ENCODE data around the gene KCNG3. TPM values are rescaled to one million over a fixed set of nuclear protein-coding genes. Genes with fewer than 3 reads are reported as not detected.

KCNG3 gene
- total RNA-seq, 2 experiments from 2014 or later, result 0.11 TPM; not detected in 1

DNA sequence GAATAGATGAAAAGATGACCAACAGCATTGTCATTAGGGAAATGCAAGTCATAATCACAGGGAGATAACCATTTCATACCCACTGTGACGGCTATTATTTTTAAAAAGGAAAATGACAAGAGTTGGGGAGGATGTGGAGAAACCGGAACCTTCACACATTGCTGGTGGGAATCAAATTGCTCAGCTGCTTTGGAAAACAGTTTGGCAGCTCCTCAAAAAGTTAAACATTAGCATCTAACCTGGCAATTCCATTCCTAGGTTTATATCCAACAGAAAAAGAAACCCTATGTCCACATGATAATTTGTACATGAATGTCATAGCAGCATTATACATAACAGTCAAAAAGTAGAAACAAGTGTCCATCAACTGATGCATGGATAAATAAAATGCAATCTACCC is 58.2 kb downstream of the KCNG3 start:
- no peaks in the 10 kb centered on the region for H3K36me3 Mint-ChIP-seq
- no peaks in the 10 kb centered on the region for H3K9me3 Mint-ChIP-seq
- peaks cover 10% of the 10 kb centered on the region for H3K27me3 Mint-ChIP-seq
- POLR2A ChIA-PET, result no interaction called here
- no peak overlapping the region for H3K4me3 Mint-ChIP-seq
- no peak overlapping the region for H3K27ac Mint-ChIP-seq
- no peak for ATAC-seq (ENCODE audit: low read depth)
- no peaks in the 10 kb centered on the region for H3K4me1 Mint-ChIP-seq
- no peak for DNase-seq

DNA sequence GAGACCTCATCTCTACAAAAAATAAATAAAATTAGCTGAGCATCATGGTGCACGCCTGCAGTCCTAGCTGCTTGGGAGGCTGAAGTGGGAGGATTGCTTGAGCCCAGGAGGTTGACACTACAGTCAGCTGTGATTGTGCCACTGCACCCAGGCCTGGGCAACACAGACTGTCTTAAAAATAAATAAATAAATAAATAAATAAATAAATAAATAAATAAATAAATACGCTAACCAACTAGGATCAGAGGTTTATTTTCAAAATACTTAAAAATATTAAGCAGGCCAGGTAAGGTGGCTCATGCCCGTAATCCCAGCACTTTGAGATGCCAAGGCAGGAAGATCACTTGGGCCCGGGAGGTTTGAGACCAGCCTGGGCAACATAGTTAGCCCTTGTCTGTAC is 63.6 kb downstream of the KCNG3 start:
- Mint-ChIP-seq H3K36me3 (no peaks in the 10 kb centered on the region), H3K27me3 (peaks cover 8% of the 10 kb centered on the region), H3K4me1 (no peaks in the 10 kb centered on the region), H3K4me3 (no peak overlapping the region), H3K9me3 (no peaks in the 10 kb centered on the region), H3K27ac (no peak overlapping the region)
- DNase-seq, result no peak
- POLR2A ChIA-PET, result no interaction called here
- no peak for ATAC-seq (ENCODE audit: low read depth)

DNA sequence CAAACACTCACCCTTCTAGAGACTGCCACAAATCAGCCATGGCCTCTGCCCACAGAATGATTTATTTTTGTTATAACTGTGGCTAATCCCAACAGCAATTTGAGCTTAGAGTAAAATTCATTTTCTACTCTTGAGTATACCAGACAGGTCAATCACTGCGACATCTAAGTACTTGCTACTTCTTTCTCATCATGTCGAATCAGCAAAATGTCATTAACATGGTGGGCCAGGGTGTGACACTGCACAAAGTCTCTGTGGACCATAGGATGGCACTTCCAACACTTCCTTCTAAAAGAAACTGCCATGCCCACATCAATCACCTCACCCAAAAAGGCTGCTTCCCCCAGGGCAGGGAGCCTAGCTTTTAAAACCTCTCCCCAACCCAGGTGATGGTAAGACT is 64.4 kb downstream of the KCNG3 start:
- no peaks in the 10 kb centered on the region for H3K36me3 Mint-ChIP-seq
- no peak overlapping the region for H3K4me3 Mint-ChIP-seq
- ATAC-seq (ENCODE audit: low read depth), result no peak
- DNase-seq, result no peak
- POLR2A ChIA-PET, result no interaction called here
- H3K4me1 Mint-ChIP-seq, result no peaks in the 10 kb centered on the region
- peaks cover 7% of the 10 kb centered on the region for H3K27me3 Mint-ChIP-seq
- H3K9me3 Mint-ChIP-seq, result no peaks in the 10 kb centered on the region
- no peak overlapping the region for H3K27ac Mint-ChIP-seq

DNA sequence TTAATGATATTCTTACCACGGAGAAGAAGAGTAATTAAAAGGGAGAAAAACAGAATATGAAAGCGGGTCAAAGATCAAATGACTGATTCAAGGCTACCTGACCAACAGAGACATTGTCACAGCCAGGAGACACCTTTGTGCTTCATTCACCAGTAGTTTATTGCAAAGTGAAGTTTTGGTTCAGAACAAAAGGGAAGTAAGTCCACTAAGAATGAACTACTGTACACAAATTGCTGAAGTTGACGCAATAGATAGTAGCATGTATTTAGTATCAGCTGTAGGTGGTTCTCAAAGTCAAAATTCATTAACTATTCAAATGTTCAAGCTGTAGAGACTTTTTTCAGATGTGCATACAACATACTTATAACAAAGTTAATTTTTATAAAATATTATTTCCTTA is 68.1 kb downstream of the KCNG3 start:
- Mint-ChIP-seq H3K27me3 (peaks cover 5% of the 10 kb centered on the region), H3K9me3 (no peaks in the 10 kb centered on the region), H3K4me3 (no peak overlapping the region), H3K27ac (no peak overlapping the region), H3K4me1 (peaks cover 2% of the 10 kb centered on the region), H3K36me3 (no peaks in the 10 kb centered on the region)
- ATAC-seq (ENCODE audit: low read depth), result no peak
- POLR2A ChIA-PET, result no interaction called here
- no peak for DNase-seq

DNA sequence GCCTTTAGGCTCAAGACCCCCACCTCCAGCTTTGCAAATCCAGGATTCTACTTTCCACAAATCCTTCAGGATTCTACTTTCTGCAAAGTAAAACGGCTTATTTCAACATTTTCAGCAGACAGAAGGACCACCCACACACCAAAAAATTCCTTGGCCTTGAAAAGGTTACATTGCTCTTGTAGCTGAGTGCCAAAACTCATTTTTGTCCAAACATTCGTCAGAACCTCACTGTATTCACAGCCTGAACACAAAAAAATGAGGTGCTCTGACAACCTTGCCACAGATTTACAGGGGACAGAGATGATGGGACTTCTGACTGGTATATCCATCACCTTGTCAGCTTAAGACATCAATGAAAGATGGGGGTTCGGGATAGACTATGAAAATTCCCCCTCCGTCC is 69.7 kb downstream of the KCNG3 start:
- no peak overlapping the region for H3K27ac Mint-ChIP-seq
- no peaks in the 10 kb centered on the region for H3K9me3 Mint-ChIP-seq
- H3K4me3 Mint-ChIP-seq, result no peak overlapping the region
- ATAC-seq (ENCODE audit: low read depth) (no peak), DNase-seq (no peak)
- H3K27me3 Mint-ChIP-seq, result peaks cover 5% of the 10 kb centered on the region
- H3K4me1 Mint-ChIP-seq, result peaks cover 2% of the 10 kb centered on the region
- no peaks in the 10 kb centered on the region for H3K36me3 Mint-ChIP-seq
- POLR2A ChIA-PET, result no interaction called here

DNA sequence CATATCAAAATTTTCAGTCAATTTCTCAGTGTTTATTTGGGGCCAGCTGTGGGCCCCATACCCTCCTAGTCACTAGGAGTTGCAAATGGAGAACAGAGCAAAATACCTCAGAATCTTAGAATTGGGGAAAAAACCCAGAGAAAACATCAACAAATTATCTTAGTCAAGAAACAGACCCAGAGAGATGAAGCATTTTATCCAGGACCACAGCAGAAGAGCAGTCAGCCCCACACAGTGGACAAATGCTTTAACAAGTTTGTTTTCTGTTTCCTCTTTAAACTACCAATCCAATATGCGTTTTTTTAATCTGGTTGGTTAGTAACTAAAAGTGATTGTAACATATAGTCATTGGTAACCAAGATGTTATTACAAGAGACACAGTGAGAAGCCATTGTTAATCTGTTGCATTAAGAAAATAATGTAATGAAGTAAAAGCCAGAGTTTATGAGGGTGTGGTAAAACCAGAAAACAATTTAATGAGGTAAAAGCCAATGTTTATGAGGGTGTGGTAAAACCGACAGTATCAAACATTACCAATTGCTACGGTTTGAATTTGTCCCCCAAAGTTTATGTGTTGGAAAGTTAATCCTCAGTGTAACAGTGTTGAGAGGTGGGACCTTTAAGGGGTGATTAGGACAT is 72.1 kb downstream of the KCNG3 start:
- H3K4me1 Mint-ChIP-seq, result peaks cover 2% of the 10 kb centered on the region
- DNase-seq (no peak), ATAC-seq (ENCODE audit: low read depth) (no peak)
- POLR2A ChIA-PET, result no interaction called here
- peaks cover 3% of the 10 kb centered on the region for H3K27me3 Mint-ChIP-seq
- H3K9me3 Mint-ChIP-seq, result no peaks in the 10 kb centered on the region
- H3K36me3 Mint-ChIP-seq, result no peaks in the 10 kb centered on the region
- H3K4me3 Mint-ChIP-seq, result no peak overlapping the region
- H3K27ac Mint-ChIP-seq, result no peak overlapping the region

DNA sequence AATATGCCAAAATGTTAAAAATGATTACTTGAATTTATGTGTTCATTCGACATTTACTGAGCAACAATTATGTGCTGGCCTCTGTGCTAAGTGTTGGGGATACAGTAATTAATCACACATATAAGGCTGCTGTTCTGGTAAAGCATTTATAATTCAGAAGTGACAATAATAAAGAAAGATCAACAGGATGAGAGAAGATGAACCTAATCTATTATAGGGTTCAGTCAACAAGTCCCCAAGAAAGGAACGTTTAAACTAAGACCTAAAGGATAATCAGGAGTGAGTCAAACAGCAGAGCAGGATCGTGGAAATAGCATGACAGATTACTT is 72.7 kb downstream of the KCNG3 start:
- POLR2A ChIA-PET, result no interaction called here
- ATAC-seq (ENCODE audit: low read depth), result no peak
- Mint-ChIP-seq H3K27me3 (peaks cover 3% of the 10 kb centered on the region), H3K27ac (no peak overlapping the region), H3K9me3 (peaks cover 1% of the 10 kb centered on the region), H3K36me3 (no peaks in the 10 kb centered on the region), H3K4me1 (peaks cover 2% of the 10 kb centered on the region), H3K4me3 (no peak overlapping the region)
- no peak for DNase-seq

DNA sequence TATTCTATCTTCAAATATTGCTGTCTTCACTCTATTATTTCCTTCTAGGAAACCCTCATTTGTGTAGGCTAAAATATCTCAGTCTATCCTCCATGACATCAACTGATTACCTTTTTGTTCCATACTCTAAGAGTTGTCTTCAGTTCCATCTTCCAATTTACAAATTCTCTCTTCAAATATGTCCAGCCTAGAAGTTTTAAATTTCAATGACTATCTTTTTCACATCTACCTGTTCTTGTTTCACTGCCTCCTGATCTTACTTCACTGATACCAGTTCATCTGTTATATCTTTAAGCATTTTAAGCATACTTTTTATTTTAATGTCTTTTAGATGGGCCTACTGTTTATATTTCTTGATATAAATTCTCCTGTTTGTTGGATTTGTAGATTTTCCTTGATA is 79.1 kb downstream of the KCNG3 start:
- H3K4me3 Mint-ChIP-seq, result no peak overlapping the region
- DNase-seq (no peak), ATAC-seq (ENCODE audit: low read depth) (no peak)
- H3K27me3 Mint-ChIP-seq, result peaks cover 5% of the 10 kb centered on the region
- H3K27ac Mint-ChIP-seq, result no peak overlapping the region
- POLR2A ChIA-PET, result no interaction called here
- peaks cover 15% of the 10 kb centered on the region for H3K9me3 Mint-ChIP-seq
- H3K4me1 Mint-ChIP-seq, result no peaks in the 10 kb centered on the region
- H3K36me3 Mint-ChIP-seq, result peaks cover 3% of the 10 kb centered on the region

DNA sequence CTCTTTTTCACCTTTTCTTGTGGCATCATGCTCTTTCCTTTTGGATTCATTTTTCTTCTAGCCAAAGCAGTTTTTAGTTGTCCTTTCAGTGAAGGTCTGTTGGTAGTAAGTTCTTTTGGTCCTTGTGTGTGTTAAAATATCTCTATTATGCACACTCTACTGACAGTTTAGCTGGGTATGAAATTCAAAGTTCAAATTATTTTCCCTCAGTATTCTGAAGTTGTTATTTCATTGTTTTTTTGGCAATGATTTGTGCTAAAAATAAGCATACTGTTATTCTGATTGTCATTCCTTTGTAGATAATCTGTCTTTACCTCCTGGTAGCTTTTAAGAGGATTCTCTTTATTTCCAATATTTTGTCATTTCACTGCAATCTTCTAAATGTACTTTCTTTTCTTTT is 79.6 kb downstream of the KCNG3 start:
- POLR2A ChIA-PET, result no interaction called here
- ATAC-seq (ENCODE audit: low read depth) (no peak), DNase-seq (no peak)
- H3K4me3 Mint-ChIP-seq, result no peak overlapping the region
- no peaks in the 10 kb centered on the region for H3K4me1 Mint-ChIP-seq
- H3K27me3 Mint-ChIP-seq, result peaks cover 5% of the 10 kb centered on the region
- H3K9me3 Mint-ChIP-seq, result peaks cover 15% of the 10 kb centered on the region
- no peak overlapping the region for H3K27ac Mint-ChIP-seq
- peaks cover 3% of the 10 kb centered on the region for H3K36me3 Mint-ChIP-seq

DNA sequence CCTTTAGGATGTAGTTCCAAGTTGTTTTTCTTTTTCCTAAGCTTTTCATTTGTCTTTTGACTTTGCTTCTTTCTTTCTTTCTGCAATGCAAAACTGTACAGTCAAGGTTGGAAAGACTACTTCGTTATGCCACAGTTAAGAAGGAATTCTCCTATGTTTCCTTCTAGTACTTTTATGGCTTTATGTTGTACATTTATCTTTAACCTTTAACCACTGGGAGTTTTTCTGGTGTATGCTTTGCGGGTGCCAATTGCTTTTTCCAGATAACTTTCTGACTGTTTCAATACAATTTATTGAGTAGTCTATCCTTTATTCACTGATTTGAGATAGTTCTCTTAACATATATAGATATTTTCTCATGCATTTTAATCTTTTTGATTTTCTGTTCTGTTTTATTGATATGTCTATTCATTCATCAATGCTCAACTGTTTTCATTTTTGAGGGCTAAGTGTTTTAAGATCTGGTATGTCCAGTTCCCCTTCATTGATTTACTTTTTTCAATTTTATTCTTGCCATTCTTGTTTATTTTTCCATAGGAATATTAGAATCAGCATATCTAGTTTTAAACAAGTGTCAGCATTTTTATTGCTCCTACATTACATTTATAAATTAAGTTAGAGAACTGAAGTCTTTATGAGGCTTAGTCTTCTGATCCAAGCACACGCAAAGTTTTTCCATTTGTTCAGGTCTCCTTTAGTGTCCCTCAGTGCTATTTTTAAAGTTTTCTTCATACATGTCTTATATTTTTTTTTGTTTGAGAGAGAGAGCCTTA is 82.9 kb downstream of the KCNG3 start:
- Mint-ChIP-seq H3K4me3 (no peak overlapping the region), H3K9me3 (peaks cover 14% of the 10 kb centered on the region), H3K36me3 (peaks cover 3% of the 10 kb centered on the region), H3K4me1 (no peaks in the 10 kb centered on the region), H3K27me3 (peaks cover 5% of the 10 kb centered on the region), H3K27ac (no peak overlapping the region)
- no peak for DNase-seq
- POLR2A ChIA-PET, result no interaction called here
- no peak for ATAC-seq (ENCODE audit: low read depth)

DNA sequence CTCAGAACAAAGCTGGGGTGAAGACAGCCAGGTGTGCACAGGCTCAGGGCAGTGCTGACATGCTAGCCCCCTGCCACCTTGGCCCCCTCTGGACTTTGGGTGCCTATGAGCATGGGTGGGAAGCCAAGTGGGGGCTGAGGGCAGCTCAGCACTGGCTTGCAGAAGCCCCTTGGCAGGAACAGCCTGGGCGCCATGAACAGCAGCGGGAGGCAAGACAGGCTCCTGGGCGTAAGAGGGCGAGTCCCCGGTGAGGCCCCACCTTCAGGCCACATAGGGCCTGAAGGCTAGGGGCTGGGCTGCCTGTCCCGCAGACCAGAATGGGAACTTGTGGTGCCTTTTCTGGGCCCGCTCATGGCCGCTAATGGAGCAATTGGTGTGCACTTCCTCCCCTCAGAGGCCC is 85.8 kb downstream of the KCNG3 start:
- no peak overlapping the region for H3K27ac Mint-ChIP-seq

DNA sequence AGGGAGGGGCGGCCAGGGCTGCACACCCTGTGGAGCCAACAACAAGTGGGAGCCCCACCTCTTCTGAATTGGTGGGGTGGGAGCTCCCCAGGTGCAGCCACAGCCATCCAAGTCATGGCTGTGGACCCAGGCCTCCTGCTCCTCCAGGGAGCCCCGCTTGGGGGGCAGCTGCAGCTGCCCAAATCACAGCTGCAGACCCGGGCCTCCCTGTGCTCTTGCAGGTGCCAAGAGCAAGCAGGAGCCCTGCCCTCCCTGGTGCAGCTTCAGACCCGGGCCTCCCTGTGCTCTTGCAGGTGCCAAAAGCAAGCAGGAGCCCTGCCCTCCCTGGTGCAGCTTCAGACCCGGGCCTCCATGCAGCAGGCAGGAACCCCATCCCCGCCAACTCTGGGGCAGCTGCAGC is 86.3 kb downstream of the KCNG3 start:
- POLR2A ChIA-PET, result no interaction called here
- no peaks in the 10 kb centered on the region for H3K36me3 Mint-ChIP-seq
- DNase-seq (no peak), ATAC-seq (ENCODE audit: low read depth) (no peak)
- no peaks in the 10 kb centered on the region for H3K9me3 Mint-ChIP-seq
- H3K27ac Mint-ChIP-seq, result no peak overlapping the region
- peaks cover 8% of the 10 kb centered on the region for H3K27me3 Mint-ChIP-seq
- no peaks in the 10 kb centered on the region for H3K4me1 Mint-ChIP-seq
- H3K4me3 Mint-ChIP-seq, result no peak overlapping the region

More for the DNA sequence above, 85.8 kb downstream of the KCNG3 start:
- Mint-ChIP-seq H3K4me3 (no peak overlapping the region), H3K9me3 (no peaks in the 10 kb centered on the region), H3K36me3 (no peaks in the 10 kb centered on the region), H3K4me1 (no peaks in the 10 kb centered on the region), H3K27me3 (peaks cover 8% of the 10 kb centered on the region)
- ATAC-seq (ENCODE audit: low read depth), result no peak
- DNase-seq, result no peak
- POLR2A ChIA-PET, result no interaction called here

DNA sequence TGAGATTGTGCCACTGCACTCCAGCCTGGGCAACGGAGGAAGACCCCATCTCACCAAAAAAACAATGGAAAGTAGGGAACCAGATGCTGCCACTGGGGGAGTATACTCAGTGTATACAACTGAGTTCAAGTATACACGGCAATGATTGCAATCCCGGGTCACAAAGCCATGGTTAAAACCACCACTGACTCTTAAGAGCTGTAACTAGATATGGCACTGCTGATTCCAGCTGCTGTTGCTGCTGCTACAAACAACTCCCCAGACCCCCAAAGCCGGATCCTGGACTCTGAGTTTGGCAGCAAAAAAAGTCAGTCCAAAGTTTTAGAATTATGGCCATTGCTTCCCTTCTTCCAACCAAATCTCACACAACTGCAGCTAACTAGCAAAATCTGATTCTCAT is 89.1 kb downstream of the KCNG3 start:
- no peak for ATAC-seq (ENCODE audit: low read depth)
- POLR2A ChIA-PET, result no interaction called here
- peak overlapping the region; percentile 42 for H3K27ac Mint-ChIP-seq
- no peak overlapping the region for H3K4me3 Mint-ChIP-seq
- no peaks in the 10 kb centered on the region for H3K36me3 Mint-ChIP-seq
- H3K9me3 Mint-ChIP-seq, result no peaks in the 10 kb centered on the region
- DNase-seq, result no peak
- peaks cover 10% of the 10 kb centered on the region for H3K27me3 Mint-ChIP-seq
- H3K4me1 Mint-ChIP-seq, result no peaks in the 10 kb centered on the region

DNA sequence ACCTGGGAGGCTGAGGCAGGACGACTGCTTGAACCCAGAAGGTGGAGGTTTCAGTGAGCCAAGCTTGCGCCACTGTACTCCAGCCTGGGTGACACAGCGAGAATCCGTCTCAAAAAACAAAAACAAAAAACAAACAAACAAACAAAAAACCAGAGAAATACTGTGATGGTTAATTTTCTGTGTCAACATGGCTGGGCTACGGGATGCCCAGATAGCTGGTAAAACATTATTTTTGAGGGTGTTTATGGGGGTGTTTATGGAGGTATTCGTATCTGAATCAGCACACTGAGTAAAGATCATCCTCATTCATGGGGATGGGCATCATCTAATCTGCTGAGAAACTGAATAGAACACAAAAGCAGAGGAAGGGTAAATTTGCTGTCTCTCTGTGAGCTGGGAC is 92.0 kb downstream of the KCNG3 start:
- no peak for DNase-seq
- Mint-ChIP-seq H3K27ac (no peak overlapping the region), H3K9me3 (no peaks in the 10 kb centered on the region), H3K27me3 (peaks cover 15% of the 10 kb centered on the region), H3K36me3 (no peaks in the 10 kb centered on the region), H3K4me3 (no peak overlapping the region), H3K4me1 (no peaks in the 10 kb centered on the region)
- POLR2A ChIA-PET, result no interaction called here
- ATAC-seq (ENCODE audit: low read depth), result no peak

Measured in activated naive CD8-positive, alpha-beta T cell treated with anti-CD3 and anti-CD28 coated beads, Interleukin-2, amount 10 ng/mL, durations not matched to agents 7 days and 5 days (primary cell).